Activated naive CD8-positive, alpha-beta T cell (primary cell): ENCODE measurements around the gene BICC1.

Source experiments
- H3K27ac Mint-ChIP-seq: one replicate; pipeline ENCODE4 v1.8.0; 2021; ENCODE audit warnings: mixed read lengths
- H3K27me3 Mint-ChIP-seq: one replicate; pipeline ENCODE4 v1.8.0; 2021; ENCODE audit warnings: mixed read lengths
- H3K36me3 Mint-ChIP-seq: one replicate; pipeline ENCODE4 v1.8.0; 2021; ENCODE audit warnings: mixed read lengths
- H3K4me1 Mint-ChIP-seq: one replicate; pipeline ENCODE4 v1.8.0; 2021; ENCODE audit warnings: low read depth, mixed read lengths
- H3K4me3 Mint-ChIP-seq: one replicate; pipeline ENCODE4 v1.8.0; 2021; ENCODE audit warnings: mild to moderate bottlenecking, mixed read lengths
- H3K9me3 Mint-ChIP-seq: one replicate; pipeline ENCODE4 v1.8.0; 2021; ENCODE audit warnings: low read depth, mixed read lengths

Gene BICC1

DNA sequence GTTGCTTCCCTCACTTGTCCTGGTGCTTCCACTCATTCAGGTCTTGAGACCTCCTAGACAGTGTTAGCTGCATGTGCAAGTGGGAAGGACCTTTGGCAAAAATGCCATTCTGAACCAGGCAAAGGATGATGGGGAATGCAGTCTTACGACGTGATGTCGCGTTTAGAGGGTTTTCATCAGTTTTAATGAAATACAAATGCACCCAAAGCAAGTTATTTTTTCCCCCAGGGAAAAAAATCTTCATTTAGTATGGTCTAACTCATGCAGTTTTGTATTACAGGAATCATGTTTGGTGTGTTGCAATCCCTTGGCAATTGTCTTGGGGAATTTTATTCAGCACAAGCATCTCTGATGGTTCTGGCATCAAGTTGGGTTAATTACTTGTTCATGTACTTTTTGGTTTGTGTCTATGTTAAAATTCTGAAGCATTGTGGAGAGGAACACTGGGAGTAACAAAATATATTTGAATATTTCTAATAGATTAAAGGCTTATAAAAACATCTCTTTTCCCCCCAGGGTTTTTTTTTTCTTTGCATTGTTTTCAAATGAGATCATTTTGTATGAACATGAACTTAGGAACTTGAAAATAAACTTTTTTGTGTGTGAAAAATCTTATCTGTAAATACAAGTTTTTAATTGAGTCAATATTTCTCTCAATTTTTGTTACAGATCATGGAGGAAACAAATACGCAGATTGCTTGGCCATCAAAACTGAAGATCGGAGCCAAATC, 188.9 kb downstream of the BICC1 start:
- H3K27ac Mint-ChIP-seq = no peak overlapping the region
- no peak overlapping the region for H3K4me3 Mint-ChIP-seq
- H3K27me3 Mint-ChIP-seq = peaks cover 3% of the 10 kb centered on the region
- H3K4me1 Mint-ChIP-seq = no peaks in the 10 kb centered on the region
- H3K36me3 Mint-ChIP-seq = no peaks in the 10 kb centered on the region
- no peaks in the 10 kb centered on the region for H3K9me3 Mint-ChIP-seq

DNA sequence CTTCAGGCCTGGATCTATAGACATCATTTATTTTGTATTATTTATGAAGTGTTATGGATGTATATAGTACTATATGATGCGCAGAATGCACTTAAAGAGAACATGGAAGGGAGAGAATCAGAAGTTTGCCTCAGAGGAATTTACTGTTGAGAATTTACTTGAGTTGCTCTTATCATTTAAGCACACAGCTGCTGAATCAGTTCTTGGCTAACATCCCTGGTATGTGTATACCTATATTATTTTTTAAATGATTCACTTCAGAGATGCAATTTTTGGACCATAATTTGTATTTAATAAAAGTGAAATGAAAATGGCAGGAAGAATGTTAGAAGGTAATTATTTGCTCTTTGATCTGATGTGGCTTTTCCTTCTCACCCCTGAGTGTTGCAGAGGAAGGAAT, 191.6 kb downstream of the BICC1 start:
- Mint-ChIP-seq H3K36me3 (no peaks in the 10 kb centered on the region), H3K4me3 (no peak overlapping the region), H3K9me3 (no peaks in the 10 kb centered on the region), H3K27ac (no peak overlapping the region), H3K4me1 (no peaks in the 10 kb centered on the region), H3K27me3 (no peaks in the 10 kb centered on the region)

DNA sequence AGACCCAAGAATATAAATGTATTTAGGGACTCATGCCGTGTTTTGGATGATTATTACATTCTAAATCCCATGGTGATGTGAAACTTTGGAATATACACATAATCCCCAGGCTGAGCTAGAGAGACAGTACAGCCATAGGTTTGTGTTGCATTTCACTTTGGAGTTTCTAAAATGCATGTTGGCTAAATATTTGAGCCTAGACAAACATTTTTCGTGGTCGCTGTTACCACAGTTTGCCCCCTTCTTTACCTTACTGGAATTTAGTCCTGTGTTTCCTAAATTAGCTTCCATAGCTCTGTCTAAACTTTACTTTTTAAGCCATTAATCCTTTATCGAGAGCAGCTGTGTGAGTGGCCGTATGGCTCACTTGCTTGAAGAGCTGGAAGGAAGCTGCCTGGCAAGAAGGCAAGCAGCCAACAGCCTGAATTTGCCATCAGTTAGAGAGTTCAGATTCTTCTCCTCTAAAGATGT, 192.0 kb downstream of the BICC1 start:
- Mint-ChIP-seq H3K27ac (no peak overlapping the region), H3K27me3 (no peaks in the 10 kb centered on the region), H3K9me3 (no peaks in the 10 kb centered on the region), H3K4me3 (no peak overlapping the region), H3K4me1 (no peaks in the 10 kb centered on the region), H3K36me3 (no peaks in the 10 kb centered on the region)

DNA sequence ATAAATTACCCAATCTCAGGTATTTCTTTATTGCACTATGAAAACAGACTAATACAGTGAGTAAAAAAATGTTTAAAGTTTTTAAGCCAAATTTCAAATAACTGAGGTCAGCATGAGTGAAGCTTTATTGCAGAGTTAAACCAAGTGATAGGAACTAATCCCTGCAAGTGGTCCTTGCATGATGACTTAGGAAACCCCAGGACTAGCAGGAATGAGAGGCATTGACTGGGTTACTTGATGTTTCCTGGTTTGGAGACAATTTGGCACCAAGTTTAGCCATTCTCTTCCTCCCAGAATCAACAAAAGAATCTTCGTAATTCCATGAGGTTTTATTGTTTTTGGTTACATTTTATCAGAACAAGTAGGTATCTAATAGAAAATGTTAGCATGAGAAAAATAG, 194.2 kb downstream of the BICC1 start:
- no peaks in the 10 kb centered on the region for H3K36me3 Mint-ChIP-seq
- no peak overlapping the region for H3K27ac Mint-ChIP-seq
- no peaks in the 10 kb centered on the region for H3K27me3 Mint-ChIP-seq
- no peaks in the 10 kb centered on the region for H3K9me3 Mint-ChIP-seq
- H3K4me3 Mint-ChIP-seq = no peak overlapping the region
- H3K4me1 Mint-ChIP-seq = no peaks in the 10 kb centered on the region

DNA sequence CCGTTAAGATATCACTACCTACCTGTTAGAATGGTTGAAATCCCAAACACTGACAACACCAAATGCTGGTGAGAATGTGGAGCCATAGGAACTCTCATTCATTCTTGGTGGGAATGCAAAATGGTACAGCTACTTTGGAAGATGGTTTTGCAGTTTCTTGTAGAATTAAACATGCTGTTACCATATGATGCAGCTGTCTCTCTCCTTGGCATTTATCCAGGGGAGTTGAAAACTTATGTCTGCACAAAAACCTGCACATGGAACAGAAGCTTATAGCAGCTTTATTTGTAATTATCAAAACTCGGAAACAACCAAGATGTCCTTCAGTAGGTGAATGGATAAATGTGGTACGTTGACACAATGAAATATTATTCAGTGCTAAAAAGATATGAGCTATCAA, 199.5 kb downstream of the BICC1 start:
- H3K27ac Mint-ChIP-seq = no peak overlapping the region
- H3K36me3 Mint-ChIP-seq = no peaks in the 10 kb centered on the region
- no peaks in the 10 kb centered on the region for H3K4me1 Mint-ChIP-seq
- no peak overlapping the region for H3K4me3 Mint-ChIP-seq
- H3K9me3 Mint-ChIP-seq = no peaks in the 10 kb centered on the region
- no peaks in the 10 kb centered on the region for H3K27me3 Mint-ChIP-seq

DNA sequence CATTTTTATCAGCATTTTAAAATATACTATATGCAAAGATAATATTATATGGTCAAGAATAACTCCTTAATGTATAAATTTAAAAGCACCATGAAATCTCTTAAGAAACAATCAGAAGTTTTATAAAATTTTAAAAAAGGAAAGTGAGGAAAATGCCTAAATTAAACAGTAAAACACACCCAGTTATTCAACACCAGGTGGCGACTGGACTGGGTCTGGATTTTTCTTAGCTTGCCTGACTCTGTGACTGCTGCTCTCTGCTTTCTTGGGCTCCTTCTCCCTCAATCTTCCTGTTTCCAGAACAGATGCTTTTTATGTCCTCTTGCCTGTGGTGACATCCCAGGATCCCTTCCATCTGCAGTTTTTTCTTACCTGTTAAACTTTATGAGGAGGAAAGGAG, 200.3 kb downstream of the BICC1 start:
- no peak overlapping the region for H3K27ac Mint-ChIP-seq
- H3K27me3 Mint-ChIP-seq = no peaks in the 10 kb centered on the region
- no peaks in the 10 kb centered on the region for H3K36me3 Mint-ChIP-seq
- H3K4me3 Mint-ChIP-seq = no peak overlapping the region
- no peaks in the 10 kb centered on the region for H3K4me1 Mint-ChIP-seq
- H3K9me3 Mint-ChIP-seq = no peaks in the 10 kb centered on the region

DNA sequence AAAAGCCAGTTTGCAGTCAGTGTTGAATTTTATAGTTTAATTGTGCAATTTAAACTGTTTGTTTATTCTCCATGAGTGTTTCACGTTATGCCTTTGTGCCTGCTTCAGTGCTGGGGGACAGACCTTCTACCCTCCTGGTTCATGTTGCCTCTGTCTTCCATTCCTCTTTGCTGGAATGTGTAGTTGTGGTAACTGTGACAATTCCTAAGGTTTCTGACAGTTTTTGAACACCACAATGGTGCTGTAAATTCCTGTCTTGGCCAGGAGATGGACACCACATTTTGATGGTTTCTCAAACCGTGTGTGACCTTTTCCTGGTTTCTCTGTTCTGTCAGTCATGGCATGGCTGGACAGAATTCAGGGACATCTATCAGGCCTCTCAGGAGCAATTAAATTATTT, 201.7 kb downstream of the BICC1 start:
- Mint-ChIP-seq H3K4me1 (no peaks in the 10 kb centered on the region), H3K27ac (no peak overlapping the region), H3K36me3 (no peaks in the 10 kb centered on the region), H3K4me3 (no peak overlapping the region), H3K9me3 (no peaks in the 10 kb centered on the region), H3K27me3 (no peaks in the 10 kb centered on the region)

DNA sequence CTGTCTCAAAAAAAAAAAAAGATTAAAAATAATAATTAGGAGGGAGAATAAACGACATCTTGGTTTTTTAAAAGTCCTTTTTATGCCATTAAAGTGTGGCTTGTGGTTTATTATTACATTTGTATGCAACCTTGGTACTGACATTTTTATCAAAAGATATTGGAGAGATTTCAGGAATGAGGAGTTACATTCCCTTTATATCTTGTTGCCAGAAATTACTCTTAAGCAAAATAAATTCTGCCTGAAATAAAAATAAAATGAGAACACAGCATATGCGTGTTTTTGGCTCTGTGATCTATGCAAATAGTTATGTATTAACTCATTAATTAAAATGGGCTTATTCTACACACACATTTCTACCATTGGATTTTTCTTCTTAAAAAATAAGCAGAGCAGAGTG, 202.4 kb downstream of the BICC1 start:
- Mint-ChIP-seq H3K4me3 (no peak overlapping the region), H3K27me3 (no peaks in the 10 kb centered on the region), H3K4me1 (no peaks in the 10 kb centered on the region), H3K9me3 (no peaks in the 10 kb centered on the region), H3K27ac (no peak overlapping the region), H3K36me3 (no peaks in the 10 kb centered on the region)

DNA sequence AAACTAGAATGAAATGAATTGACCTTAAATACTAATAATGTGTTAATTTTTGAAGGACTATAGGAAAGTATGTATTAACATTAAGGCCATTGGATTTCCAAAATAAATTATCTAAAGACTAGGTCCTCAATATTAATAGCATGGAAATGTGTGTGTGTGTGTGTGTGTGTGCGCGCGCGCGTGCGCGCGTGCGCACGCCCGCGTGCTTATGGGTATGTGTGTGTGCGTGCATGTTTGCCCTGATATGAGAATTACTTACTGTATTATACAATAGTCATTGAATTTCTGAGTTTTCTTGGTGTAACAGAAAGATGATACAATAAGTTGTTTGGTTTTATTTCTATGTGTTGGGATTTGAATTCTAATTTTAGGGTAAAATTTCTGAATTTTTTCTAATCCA, 205.9 kb downstream of the BICC1 start:
- H3K4me1 Mint-ChIP-seq = no peaks in the 10 kb centered on the region
- no peaks in the 10 kb centered on the region for H3K27me3 Mint-ChIP-seq
- no peaks in the 10 kb centered on the region for H3K9me3 Mint-ChIP-seq
- no peak overlapping the region for H3K27ac Mint-ChIP-seq
- H3K4me3 Mint-ChIP-seq = no peak overlapping the region
- no peaks in the 10 kb centered on the region for H3K36me3 Mint-ChIP-seq

DNA sequence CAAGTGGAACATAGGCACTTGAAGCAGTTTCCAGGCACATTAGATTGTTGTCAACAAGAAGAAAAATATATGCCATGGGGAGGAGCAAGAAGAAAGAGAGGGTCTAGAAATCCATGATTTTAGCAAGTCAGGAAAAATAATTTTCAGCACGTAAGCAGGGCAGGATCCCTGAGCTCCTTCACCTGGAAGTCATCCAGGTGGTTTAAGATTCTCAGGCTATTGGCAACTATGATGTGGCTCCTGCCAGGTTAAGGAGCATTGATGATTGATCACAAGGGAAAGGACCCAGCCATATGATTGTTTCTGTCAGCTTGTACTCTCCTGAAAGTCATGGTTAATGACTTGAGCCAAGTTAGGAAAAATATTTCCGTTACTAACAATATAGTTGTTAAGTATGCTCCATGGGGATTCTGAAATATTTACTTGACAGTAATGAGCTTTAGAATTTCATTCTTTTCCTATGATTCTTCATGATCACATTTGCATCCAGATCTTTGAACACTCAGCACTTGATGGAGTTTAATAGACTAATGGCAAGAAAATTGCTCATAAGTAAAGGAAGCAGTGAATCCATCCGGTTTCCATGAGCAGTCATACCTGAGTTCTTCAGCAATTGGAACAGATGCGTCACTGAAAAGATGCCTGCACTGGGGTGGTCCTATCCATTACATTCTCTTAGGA, 209.1 kb downstream of the BICC1 start:
- no peak overlapping the region for H3K27ac Mint-ChIP-seq
- H3K9me3 Mint-ChIP-seq = no peaks in the 10 kb centered on the region
- peaks cover 5% of the 10 kb centered on the region for H3K27me3 Mint-ChIP-seq
- no peaks in the 10 kb centered on the region for H3K36me3 Mint-ChIP-seq
- H3K4me1 Mint-ChIP-seq = no peaks in the 10 kb centered on the region
- H3K4me3 Mint-ChIP-seq = no peak overlapping the region

DNA sequence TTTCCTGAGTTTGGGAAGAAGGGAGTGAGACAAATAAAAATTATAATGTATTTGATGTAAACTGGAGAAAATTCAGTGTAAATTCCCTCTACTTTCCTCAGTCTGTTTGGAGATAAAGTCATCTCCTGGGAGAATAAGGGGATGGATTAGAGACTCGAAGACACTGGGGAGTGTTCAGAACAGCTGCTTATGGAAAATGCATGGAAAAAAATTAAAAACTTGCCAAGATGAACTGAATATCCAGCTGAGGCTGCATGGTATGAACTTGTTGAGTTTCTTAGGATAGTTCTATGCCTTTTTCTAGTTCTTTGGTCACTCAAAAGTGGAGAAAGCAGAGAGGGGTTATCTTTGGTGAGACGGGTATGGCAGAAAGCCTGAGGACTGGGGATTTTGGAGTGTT, 210.5 kb downstream of the BICC1 start:
- Mint-ChIP-seq H3K27me3 (peaks cover 5% of the 10 kb centered on the region), H3K9me3 (no peaks in the 10 kb centered on the region), H3K27ac (no peak overlapping the region), H3K4me1 (no peaks in the 10 kb centered on the region), H3K36me3 (no peaks in the 10 kb centered on the region), H3K4me3 (no peak overlapping the region)

DNA sequence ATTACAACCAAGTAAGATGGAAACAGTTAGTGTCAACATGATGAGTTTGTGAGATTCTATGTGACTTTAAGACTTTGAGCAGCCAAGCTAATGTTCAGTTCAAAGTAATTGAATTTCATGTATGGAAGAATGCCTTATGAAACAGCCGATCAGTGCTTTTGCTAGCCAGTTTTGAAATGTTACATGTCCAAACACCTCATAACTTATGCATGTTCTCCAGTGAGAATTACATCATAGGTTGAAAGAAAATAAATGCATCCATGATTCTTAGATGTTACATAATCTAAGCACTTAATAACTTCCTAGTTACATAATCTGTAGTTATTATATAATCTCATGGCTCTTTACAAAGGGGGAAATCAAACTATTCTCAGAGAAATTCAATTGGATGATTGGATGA, 211.3 kb downstream of the BICC1 start:
- Mint-ChIP-seq H3K36me3 (no peaks in the 10 kb centered on the region), H3K9me3 (no peaks in the 10 kb centered on the region), H3K4me3 (no peak overlapping the region), H3K4me1 (no peaks in the 10 kb centered on the region), H3K27ac (no peak overlapping the region), H3K27me3 (peaks cover 5% of the 10 kb centered on the region)

DNA sequence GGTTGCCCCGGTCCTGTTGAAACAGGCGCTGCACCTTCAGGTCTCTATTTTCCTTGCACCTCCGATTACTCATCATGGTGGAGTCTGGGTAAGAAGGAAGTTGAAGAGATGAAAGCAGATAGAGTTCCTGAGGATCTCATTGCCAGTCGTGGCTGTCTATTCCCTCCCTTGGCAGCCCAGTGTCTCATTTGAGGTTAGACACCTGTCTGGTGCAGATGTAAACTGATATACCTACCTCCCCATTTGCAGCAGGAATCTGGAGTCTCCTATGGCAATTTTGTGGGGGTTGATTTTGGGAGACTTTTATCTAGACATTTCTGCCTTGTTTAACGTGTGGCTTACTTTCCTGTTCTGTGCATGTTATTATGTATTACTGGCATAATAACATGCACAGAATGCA, 212.1 kb downstream of the BICC1 start:
- H3K4me1 Mint-ChIP-seq = no peaks in the 10 kb centered on the region
- H3K9me3 Mint-ChIP-seq = peaks cover under 1% of the 10 kb centered on the region
- no peak overlapping the region for H3K27ac Mint-ChIP-seq
- no peak overlapping the region for H3K4me3 Mint-ChIP-seq
- H3K36me3 Mint-ChIP-seq = no peaks in the 10 kb centered on the region
- H3K27me3 Mint-ChIP-seq = peaks cover 5% of the 10 kb centered on the region

DNA sequence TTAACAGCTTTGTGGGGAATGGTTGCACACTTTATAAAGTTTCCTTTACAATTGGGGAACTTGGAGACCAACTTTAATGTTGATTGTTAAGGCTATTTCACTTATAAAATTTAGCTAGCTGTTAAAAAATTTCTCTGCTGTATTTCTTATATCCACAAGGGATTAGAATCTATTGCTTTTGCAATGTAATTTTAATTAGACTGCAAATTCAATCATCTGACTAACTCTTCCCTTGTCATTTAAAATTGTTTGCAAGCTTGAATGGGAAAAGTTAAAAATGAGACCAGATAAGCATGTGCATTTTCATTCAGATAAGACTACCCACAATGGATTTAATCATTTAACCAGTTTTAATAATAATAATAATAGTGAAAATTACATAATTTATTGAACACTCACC, 213.2 kb downstream of the BICC1 start:
- Mint-ChIP-seq H3K4me1 (no peaks in the 10 kb centered on the region), H3K9me3 (peaks cover 3% of the 10 kb centered on the region), H3K4me3 (no peak overlapping the region), H3K27me3 (peaks cover 5% of the 10 kb centered on the region), H3K36me3 (no peaks in the 10 kb centered on the region), H3K27ac (no peak overlapping the region)

DNA sequence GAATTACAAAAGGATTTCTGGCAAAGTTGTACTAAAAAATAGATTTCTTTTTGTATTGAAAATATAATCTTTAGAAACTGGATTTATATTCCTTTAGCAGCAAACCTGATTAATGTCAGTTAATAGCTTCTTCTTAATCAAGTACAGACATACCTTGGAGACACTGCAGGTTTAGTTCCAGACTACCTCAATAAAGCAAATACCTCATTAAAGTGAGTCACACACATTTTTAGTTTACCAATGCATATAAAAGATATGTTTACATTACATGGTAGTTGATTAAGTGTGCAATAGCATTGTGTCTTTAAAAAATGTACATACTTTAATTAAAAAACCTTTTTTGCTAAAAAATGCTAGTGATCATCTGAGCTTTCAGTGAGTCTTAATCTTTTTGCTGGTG, 215.0 kb downstream of the BICC1 start:
- H3K27ac Mint-ChIP-seq = no peak overlapping the region
- peaks cover 10% of the 10 kb centered on the region for H3K9me3 Mint-ChIP-seq
- peaks cover 3% of the 10 kb centered on the region for H3K36me3 Mint-ChIP-seq
- H3K27me3 Mint-ChIP-seq = peaks cover 6% of the 10 kb centered on the region
- no peak overlapping the region for H3K4me3 Mint-ChIP-seq
- H3K4me1 Mint-ChIP-seq = no peaks in the 10 kb centered on the region

DNA sequence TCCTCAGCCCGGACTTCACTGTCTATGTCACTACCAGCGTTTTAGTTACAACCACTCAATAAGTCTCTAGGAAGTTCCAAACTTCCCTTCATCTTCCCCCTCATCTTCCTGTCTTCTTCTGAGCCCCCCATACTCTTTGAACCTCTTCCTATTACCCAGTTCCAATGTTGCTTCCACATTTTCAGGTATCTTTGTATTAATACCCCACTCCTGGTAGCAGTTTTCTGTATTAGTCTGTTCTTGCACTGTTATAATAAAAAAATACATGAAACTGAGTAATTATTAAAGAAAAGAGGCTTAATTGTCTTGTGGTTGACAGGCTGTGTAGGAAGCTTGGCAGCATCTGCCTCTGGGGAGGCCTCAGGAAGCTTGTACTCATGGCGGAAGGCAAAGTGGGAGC, 218.6 kb downstream of the BICC1 start:
- Mint-ChIP-seq H3K36me3 (peaks cover 3% of the 10 kb centered on the region), H3K9me3 (peaks cover 10% of the 10 kb centered on the region)

More for the DNA sequence above, 218.6 kb downstream of the BICC1 start:
- Mint-ChIP-seq H3K4me3 (no peak overlapping the region), H3K27me3 (peaks cover 2% of the 10 kb centered on the region), H3K27ac (no peak overlapping the region), H3K4me1 (no peaks in the 10 kb centered on the region)
